IgD-negative memory B cell (primary cell): ENCODE measurements around the gene PPHLN1. TPM values are rescaled to one million over a fixed set of nuclear protein-coding genes. Genes with fewer than 3 reads are reported as not detected.

Experiments used
- H3K27ac Mint-ChIP-seq, 3 donors: one replicate each; pipeline ENCODE4 v1.8.0; 2020 to 2022; ENCODE audit warnings: mild to moderate bottlenecking in 3 of 3, mixed read lengths in 3 of 3, moderate library complexity in 1 of 3
- H3K27me3 Mint-ChIP-seq: one replicate; pipeline ENCODE4 v1.8.0; 2021; ENCODE audit warnings: mixed read lengths
- H3K36me3 Mint-ChIP-seq: one replicate; pipeline ENCODE4 v1.8.0; 2020; ENCODE audit warnings: mild to moderate bottlenecking, mixed read lengths
- H3K4me1 Mint-ChIP-seq, 3 donors: one replicate each; pipeline ENCODE4 v1.8.0; 2020 to 2022; ENCODE audit warnings: mixed read lengths in 3 of 3, mild to moderate bottlenecking in 1 of 3
- H3K4me3 Mint-ChIP-seq, 4 donors: one replicate each; pipeline ENCODE4 v1.8.0; 2020 to 2022; ENCODE audit warnings: mild to moderate bottlenecking in 4 of 4, mixed read lengths in 4 of 4, moderate library complexity in 3 of 4
- H3K9me3 Mint-ChIP-seq, 3 donors: one replicate each; pipeline ENCODE4 v1.8.0; 2020 to 2021; ENCODE audit warnings: mixed read lengths in 3 of 3, mild to moderate bottlenecking in 1 of 3
- polyA plus RNA-seq: library from polyadenylated mRNA; unstranded; fragments of 300-500 nt; fragmentation: Illumina TruSeq; gene quantifications from one replicate; pipeline ENCODE4 v1.2.3, GENCODE V29; 2021

PPHLN1 gene
- polyA plus RNA-seq, 1 donor from 2014 or later: 114 TPM

GRCh38 chr12:42422785-42423184 is 96.8 kb downstream of the PPHLN1 start:
- Mint-ChIP-seq H3K27ac (no peak overlapping the region), H3K36me3 (peaks cover 8% of the 10 kb centered on the region), H3K27me3 (no peaks in the 10 kb centered on the region), H3K9me3 (no peaks in the 10 kb centered on the region), H3K4me3 (no peak overlapping the region), H3K4me1 (peaks cover 12 to 22% (median 18%) of the 10 kb centered on the region in 3 donors)

- Mint-ChIP-seq H3K4me3 (no peak overlapping the region), H3K27me3 (no peaks in the 10 kb centered on the region), H3K9me3 (no peaks in the 10 kb centered on the region), H3K4me1 (peaks cover 1 to 11% (median 9%) of the 10 kb centered on the region in 3 donors), H3K27ac (no peak overlapping the region), H3K36me3 (peaks cover 10% of the 10 kb centered on the region)
These were observed 100.8 kb downstream of the PPHLN1 start for GRCh38 chr12:42426746-42427145.

GRCh38 chr12:42428850-42429249 is 102.9 kb downstream of the PPHLN1 start:
- H3K27ac Mint-ChIP-seq: peak overlapping the region in 1 of 3 donors; percentile 73
- no peak overlapping the region for H3K4me3 Mint-ChIP-seq
- H3K9me3 Mint-ChIP-seq: no peaks in the 10 kb centered on the region
- peaks cover 11% of the 10 kb centered on the region for H3K36me3 Mint-ChIP-seq
- peaks cover 0 to 7% (median 1%) of the 10 kb centered on the region in 3 donors for H3K4me1 Mint-ChIP-seq
- no peaks in the 10 kb centered on the region for H3K27me3 Mint-ChIP-seq

GRCh38 chr12:42432517-42433140 is 106.7 kb downstream of the PPHLN1 start:
- Mint-ChIP-seq H3K27ac (no peak overlapping the region), H3K9me3 (no peaks in the 10 kb centered on the region), H3K4me1 (peaks cover under 1 to 2% (median under 1%) of the 10 kb centered on the region in 3 donors), H3K4me3 (no peak overlapping the region), H3K36me3 (peaks cover 9% of the 10 kb centered on the region), H3K27me3 (no peaks in the 10 kb centered on the region)

- peaks cover 0 to 4% (median 4%) of the 10 kb centered on the region in 3 donors for H3K4me1 Mint-ChIP-seq
- peak overlapping the region in 1 of 3 donors; percentile 12 for H3K27ac Mint-ChIP-seq
- H3K36me3 Mint-ChIP-seq: peaks cover 23% of the 10 kb centered on the region
- no peaks in the 10 kb centered on the region for H3K27me3 Mint-ChIP-seq
- H3K4me3 Mint-ChIP-seq: no peak overlapping the region
- peaks cover 0 to 20% (median 3%) of the 10 kb centered on the region in 3 donors for H3K9me3 Mint-ChIP-seq
These were observed 114.6 kb downstream of the PPHLN1 start for GRCh38 chr12:42440608-42441007.

- Mint-ChIP-seq H3K27me3 (no peaks in the 10 kb centered on the region), H3K27ac (no peak overlapping the region), H3K4me3 (no peak overlapping the region), H3K9me3 (peaks cover 0 to 20% (median 3%) of the 10 kb centered on the region in 3 donors), H3K36me3 (peaks cover 20% of the 10 kb centered on the region), H3K4me1 (peaks cover 7 to 17% (median 8%) of the 10 kb centered on the region in 3 donors)
These were observed 116.4 kb downstream of the PPHLN1 start for GRCh38 chr12:42442311-42442759.

GRCh38 chr12:42442888-42443287 is 116.9 kb downstream of the PPHLN1 start:
- Mint-ChIP-seq H3K4me1 (peaks cover 9 to 19% (median 13%) of the 10 kb centered on the region in 3 donors), H3K36me3 (peaks cover 20% of the 10 kb centered on the region), H3K27me3 (no peaks in the 10 kb centered on the region), H3K27ac (peak overlapping the region in 1 of 3 donors; percentile 60), H3K9me3 (peaks cover 0 to 20% (median 3%) of the 10 kb centered on the region in 3 donors), H3K4me3 (no peak overlapping the region)

- H3K4me1 Mint-ChIP-seq: peaks cover 20 to 29% (median 21%) of the 10 kb centered on the region in 3 donors
These were observed 118.4 kb downstream of the PPHLN1 start for GRCh38 chr12:42444192-42444943.

GRCh38 chr12:42445891-42446290 is 119.9 kb downstream of the PPHLN1 start:
- Mint-ChIP-seq H3K4me3 (peak overlapping the region in 1 of 4 donors; percentile 2), H3K4me1 (peaks cover 28 to 42% (median 32%) of the 10 kb centered on the region in 3 donors), H3K9me3 (peaks cover 0 to 20% (median 3%) of the 10 kb centered on the region in 3 donors), H3K27me3 (no peaks in the 10 kb centered on the region), H3K27ac (no peak overlapping the region), H3K36me3 (peaks cover 16% of the 10 kb centered on the region)

More at GRCh38 chr12:42444192-42444943, 118.4 kb downstream of the PPHLN1 start:
- Mint-ChIP-seq H3K27me3 (no peaks in the 10 kb centered on the region), H3K4me3 (no peak overlapping the region), H3K27ac (no peak overlapping the region), H3K9me3 (peaks cover 0 to 20% (median 3%) of the 10 kb centered on the region in 3 donors), H3K36me3 (peaks cover 20% of the 10 kb centered on the region)

GRCh38 chr12:42446761-42447160 is 120.8 kb downstream of the PPHLN1 start:
- no peaks in the 10 kb centered on the region for H3K27me3 Mint-ChIP-seq
- H3K27ac Mint-ChIP-seq: peak overlapping the region in 1 of 3 donors; percentile 87
- H3K9me3 Mint-ChIP-seq: peaks cover 0 to 20% (median 3%) of the 10 kb centered on the region in 3 donors
- H3K4me1 Mint-ChIP-seq: peaks cover 30 to 47% (median 37%) of the 10 kb centered on the region in 3 donors
- H3K36me3 Mint-ChIP-seq: peaks cover 14% of the 10 kb centered on the region
- H3K4me3 Mint-ChIP-seq: peak overlapping the region in 1 of 4 donors; percentile 28

GRCh38 chr12:42447371-42447786 is 121.4 kb downstream of the PPHLN1 start:
- Mint-ChIP-seq H3K4me1 (peaks cover 29 to 47% (median 39%) of the 10 kb centered on the region in 3 donors), H3K27ac (peak overlapping the region in 1 of 3 donors; percentile 87), H3K27me3 (no peaks in the 10 kb centered on the region), H3K4me3 (peak overlapping the region in 2 of 4 donors; percentile 2 to 59), H3K9me3 (peaks cover 0 to 20% (median 3%) of the 10 kb centered on the region in 3 donors), H3K36me3 (peaks cover 9% of the 10 kb centered on the region)

- peak overlapping the region in 1 of 3 donors; percentile 32 for H3K27ac Mint-ChIP-seq
- peaks cover 2% of the 10 kb centered on the region for H3K36me3 Mint-ChIP-seq
- H3K4me3 Mint-ChIP-seq: no peak overlapping the region
- peaks cover 0 to 14% (median 3%) of the 10 kb centered on the region in 3 donors for H3K9me3 Mint-ChIP-seq
- H3K27me3 Mint-ChIP-seq: no peaks in the 10 kb centered on the region
- H3K4me1 Mint-ChIP-seq: peaks cover 29 to 51% (median 44%) of the 10 kb centered on the region in 3 donors
These were observed 122.9 kb downstream of the PPHLN1 start for GRCh38 chr12:42448841-42449240.

GRCh38 chr12:42450248-42450647 is 124.3 kb downstream of the PPHLN1 start:
- peaks cover 0 to under 1% (median 0%) of the 10 kb centered on the region in 3 donors for H3K9me3 Mint-ChIP-seq
- H3K36me3 Mint-ChIP-seq: peaks cover 2% of the 10 kb centered on the region
- peak overlapping the region in 1 of 4 donors; percentile 10 for H3K4me3 Mint-ChIP-seq
- peak overlapping the region in 1 of 3 donors; percentile 78 for H3K27ac Mint-ChIP-seq
- peaks cover 29 to 56% (median 47%) of the 10 kb centered on the region in 3 donors for H3K4me1 Mint-ChIP-seq
- no peaks in the 10 kb centered on the region for H3K27me3 Mint-ChIP-seq

- H3K27ac Mint-ChIP-seq: no peak overlapping the region
- peaks cover 10% of the 10 kb centered on the region for H3K36me3 Mint-ChIP-seq
These were observed 132.6 kb downstream of the PPHLN1 start for GRCh38 chr12:42458575-42458974.

GRCh38 chr12:42459336-42459847 is 133.4 kb downstream of the PPHLN1 start:
- peaks cover 0 to 22% (median 5%) of the 10 kb centered on the region in 3 donors for H3K4me1 Mint-ChIP-seq
- H3K27ac Mint-ChIP-seq: no peak overlapping the region
- H3K9me3 Mint-ChIP-seq: no peaks in the 10 kb centered on the region
- no peak overlapping the region for H3K4me3 Mint-ChIP-seq
- no peaks in the 10 kb centered on the region for H3K27me3 Mint-ChIP-seq
- peaks cover 11% of the 10 kb centered on the region for H3K36me3 Mint-ChIP-seq

More at GRCh38 chr12:42458575-42458974, 132.6 kb downstream of the PPHLN1 start:
- Mint-ChIP-seq H3K4me1 (peaks cover 0 to 22% (median 7%) of the 10 kb centered on the region in 3 donors), H3K4me3 (no peak overlapping the region), H3K27me3 (no peaks in the 10 kb centered on the region), H3K9me3 (no peaks in the 10 kb centered on the region)
